RKO (cell line): ENCODE data around the gene YPEL1.

ENCODE experiments used
- DNase-seq: peaks from one replicate; pipeline ENCODE4 v3.0.0-alpha.2; 2016; ENCODE audit warnings: low spot score

YPEL1 gene

DNA sequence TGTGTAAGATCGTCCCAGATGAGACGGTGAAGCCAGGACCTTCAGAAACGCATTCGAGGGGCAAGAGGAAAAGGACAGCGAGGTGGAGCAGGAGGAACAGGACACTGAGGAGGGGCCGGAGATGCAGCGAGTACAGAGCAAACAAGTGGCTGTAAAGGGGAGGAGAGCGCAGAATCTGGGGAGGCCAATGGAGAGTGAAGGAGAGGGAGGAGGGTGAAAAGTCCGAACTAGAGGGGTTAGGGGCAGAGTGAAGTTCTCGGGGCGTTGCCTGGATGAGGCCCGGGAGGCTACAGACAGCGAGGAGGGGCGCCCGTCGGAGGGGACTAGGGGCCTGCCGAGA is 78.6 kb downstream of the YPEL1 start:
- no peak for DNase-seq

DNA sequence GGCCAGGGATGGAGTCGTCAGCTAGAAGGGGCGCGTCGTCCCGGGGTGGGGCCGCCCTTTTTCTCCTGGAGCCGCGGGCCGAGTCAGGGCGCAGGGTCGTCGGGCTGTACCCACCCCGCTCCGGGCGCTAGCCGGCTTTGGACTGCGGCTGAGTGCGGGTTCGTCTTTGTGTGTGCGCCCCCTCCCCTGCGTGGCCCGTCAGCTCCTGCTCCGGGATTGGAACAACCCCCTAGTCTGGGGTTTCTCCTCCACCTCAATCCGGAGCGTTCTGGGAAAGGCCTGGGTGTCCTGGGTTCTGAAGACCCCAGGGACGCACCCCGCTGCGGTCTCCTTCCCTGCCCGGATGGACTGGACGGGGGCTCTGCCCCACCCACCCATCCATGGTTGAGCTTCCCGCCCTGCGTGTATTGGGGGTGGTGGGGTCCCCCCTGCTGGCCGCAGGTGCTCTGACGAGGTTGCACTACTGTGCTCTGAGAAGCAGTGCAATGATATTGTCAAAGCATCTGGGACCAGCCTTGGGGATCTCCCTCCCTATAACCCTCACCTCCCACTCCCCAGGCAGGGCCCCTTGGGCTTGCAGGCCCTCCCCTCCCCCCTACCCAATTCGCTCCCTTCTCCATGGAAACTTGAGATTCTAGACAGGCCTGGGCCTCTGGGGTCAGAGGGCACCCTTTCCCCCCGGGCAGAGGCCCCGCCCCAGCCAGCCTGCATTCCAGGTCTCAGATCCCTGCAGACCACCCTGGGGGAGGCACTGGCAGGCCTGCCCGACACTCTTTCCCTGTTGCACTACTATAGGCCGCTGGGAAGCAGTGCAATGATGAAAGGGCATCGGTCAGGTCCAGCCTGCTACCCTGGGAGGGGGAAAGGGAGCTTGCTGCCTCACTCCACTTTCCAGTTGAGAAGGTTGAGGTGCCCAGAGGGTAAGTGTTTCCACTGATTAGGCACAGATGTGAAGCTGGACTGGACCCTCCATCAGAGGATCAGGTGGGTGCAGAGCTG is 82.7 kb downstream of the YPEL1 start:
- DNase-seq: peak; percentile 50

DNA sequence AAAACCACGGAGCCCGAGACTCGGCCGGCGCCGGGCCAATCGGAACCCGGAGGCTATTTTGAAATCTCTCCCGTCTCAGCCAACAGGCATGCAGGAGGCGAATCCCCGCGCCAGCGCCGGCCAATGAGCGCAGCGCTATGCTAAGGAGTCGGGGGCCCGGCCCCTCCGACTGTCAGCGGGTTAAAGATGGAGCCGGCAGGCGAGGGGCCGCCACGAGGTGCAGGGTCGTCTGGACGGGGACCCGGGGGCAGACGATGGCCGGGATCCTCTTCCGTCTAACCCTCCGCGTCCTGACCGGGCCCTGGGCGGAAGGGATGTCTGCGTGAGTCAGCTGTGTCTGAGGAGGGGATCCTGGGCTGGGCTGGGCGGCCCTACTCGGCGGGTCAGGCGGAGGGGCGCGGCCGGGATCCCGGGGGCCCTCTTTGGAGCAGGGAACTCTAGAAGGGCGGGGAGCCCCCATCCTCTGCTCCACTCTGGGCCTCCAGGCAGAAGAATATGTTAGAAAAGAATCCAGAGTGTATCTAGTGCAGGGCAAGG is 83.5 kb downstream of the YPEL1 start:
- DNase-seq: peak; percentile 89

DNA sequence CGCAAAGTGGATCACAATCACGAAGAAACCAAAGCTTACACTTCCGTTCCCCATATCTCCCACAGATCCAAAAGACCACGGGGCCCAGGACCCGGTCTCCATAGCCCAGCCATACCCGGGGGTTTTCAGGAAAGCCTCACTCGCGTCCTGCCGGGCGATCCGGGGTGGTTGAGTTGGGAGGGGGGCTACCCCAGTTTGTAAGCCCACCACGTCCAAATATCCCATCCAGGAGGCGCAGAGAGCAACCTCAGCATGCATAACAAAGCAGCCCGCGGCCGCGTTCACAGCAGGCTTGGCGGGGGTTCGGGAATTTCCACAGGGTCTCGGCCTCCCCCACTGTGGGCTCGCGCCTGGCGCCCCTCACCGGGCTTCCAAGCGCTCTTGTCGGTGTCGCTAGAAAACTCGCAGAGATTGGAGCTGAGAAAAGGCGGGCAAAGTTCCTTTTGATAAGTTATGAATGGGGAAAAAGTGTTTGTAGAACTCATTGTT is 84.0 kb downstream of the YPEL1 start:
- peak; percentile 41 for DNase-seq

DNA sequence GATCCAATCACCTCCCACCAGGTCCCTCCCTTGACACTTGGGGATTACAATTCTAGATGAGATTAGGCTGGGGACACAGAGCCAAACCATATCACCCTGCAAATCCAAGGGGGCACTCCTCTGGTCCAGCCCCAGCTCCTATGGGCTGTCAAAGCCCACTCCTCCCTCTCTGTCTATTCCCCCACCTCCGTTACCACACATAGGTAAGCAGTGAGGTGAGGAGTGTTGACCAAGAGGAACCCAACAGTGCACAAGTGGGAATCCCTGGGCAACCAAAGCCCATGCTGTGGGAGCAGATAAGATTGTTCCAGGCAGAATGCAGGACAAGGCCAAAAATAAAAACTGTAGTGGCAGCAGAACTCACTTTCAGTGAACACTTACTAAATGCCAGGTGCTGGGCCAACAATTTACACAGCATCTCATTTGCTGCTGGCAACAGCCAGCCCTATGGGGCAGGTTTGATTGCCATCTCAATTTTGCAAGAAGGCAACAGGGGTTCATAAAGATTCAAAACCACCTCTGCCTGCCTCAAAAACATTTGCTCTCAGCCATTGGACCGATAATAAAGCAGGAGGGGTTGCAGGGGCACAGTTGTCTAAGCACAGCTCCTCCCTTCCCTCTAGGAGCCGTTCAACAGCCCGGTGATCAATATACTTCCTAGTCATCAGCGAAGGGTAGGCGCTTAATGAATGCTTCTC is 84.6 kb downstream of the YPEL1 start:
- no peak for DNase-seq

DNA sequence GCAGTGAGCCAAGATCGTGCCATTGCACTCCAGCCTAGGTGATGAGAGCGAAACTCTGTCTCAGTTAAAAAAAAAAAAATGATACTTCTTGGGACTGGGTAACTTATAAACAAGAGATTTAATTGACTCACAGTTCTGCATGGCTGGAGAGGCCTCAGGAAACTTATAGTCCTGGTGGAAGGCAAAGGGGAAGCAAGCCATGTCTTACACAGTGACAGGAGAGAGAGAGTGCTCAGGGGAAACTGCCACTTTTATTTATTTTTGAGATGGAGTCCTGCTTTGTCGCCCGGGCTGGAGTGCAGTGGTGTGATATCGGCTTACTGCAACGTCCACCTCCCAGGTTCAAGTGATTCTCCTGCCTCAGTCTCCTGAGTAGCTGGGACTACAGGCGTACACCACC is 85.3 kb downstream of the YPEL1 start:
- no peak for DNase-seq
